ENCODE results near the gene YRDC.

YRDC gene

DNA sequence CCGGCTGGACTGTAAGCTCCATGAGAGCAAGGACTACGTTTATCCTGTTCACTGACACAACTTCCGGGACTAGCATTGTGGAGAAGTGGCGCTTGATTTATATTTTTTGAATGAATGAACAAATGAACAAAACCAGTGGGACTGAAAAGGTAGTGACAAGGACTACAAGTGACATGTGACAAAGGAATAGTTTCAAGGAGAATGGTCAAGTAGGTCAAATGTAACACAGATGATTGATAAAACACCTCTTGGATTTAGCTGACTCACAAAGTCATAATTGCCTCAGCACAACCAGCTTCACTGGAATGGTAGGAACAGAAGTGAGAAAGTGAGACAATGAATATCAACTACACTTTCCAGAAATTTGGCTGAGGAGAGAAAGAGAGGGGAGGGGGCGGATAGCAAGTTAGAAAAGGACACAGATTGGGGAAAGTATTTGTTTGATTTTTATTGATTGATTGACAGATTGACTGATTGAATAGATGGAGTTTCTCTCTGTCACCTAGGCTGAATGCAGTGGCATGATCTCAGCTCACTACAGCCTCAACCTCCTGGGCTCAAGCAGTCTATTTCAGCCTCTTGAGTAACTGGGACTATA lies 37.1 kb upstream of the YRDC start:
- Histone ChIP-seq H3K27me3 (ENCODE audit: control insufficient read depth, insufficient read depth, low read length, poor library complexity, severe bottlenecking) (no peaks in the 10 kb centered on the region), H3K36me3 (ENCODE audit: control insufficient read depth, insufficient read depth, low read length) (no peaks in the 10 kb centered on the region), H3K27ac (ENCODE audit: insufficient read depth, low read depth, low read length, poor library complexity, severe bottlenecking) (no peak overlapping the region), H3K4me1 (ENCODE audit: control insufficient read depth, insufficient read depth, low read length) (no peaks in the 10 kb centered on the region), H3K4me3 (ENCODE audit: insufficient read depth, low read depth, low read length) (no peak overlapping the region), H3K9me3 (ENCODE audit: control insufficient read depth, low read length) (no peaks in the 10 kb centered on the region)
- WGBS, 2 experiments = 94% methylated on average over 5 of the region's 5 CpGs

DNA sequence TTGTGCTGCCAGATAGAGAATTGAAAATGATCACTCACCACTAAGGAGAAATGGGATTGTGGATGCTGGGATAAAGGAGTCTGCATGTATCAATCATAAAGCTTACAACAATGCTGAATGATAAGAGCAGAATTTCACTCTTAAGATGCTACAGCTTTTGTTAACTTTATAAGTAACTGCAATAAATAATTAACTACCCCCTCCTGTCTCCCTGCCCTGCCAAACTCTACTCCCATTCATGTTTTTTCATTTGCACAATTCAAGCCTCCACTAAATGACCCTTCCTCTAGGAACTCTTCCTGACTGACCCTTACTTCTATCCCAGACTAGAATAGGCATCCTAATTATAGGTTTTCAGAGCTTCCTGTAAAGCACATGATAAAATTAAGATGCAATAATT lies 36.5 kb upstream of the YRDC start:
- no peaks in the 10 kb centered on the region for H3K36me3 ChIP-seq (ENCODE audit: control insufficient read depth, insufficient read depth, low read length)
- H3K4me3 ChIP-seq (ENCODE audit: insufficient read depth, low read depth, low read length) = no peak overlapping the region
- H3K4me1 ChIP-seq (ENCODE audit: control insufficient read depth, insufficient read depth, low read length) = no peaks in the 10 kb centered on the region
- H3K9me3 ChIP-seq (ENCODE audit: control insufficient read depth, low read length) = no peaks in the 10 kb centered on the region
- H3K27ac ChIP-seq (ENCODE audit: insufficient read depth, low read depth, low read length, poor library complexity, severe bottlenecking) = no peak overlapping the region
- H3K27me3 ChIP-seq (ENCODE audit: control insufficient read depth, insufficient read depth, low read length, poor library complexity, severe bottlenecking) = no peaks in the 10 kb centered on the region

DNA sequence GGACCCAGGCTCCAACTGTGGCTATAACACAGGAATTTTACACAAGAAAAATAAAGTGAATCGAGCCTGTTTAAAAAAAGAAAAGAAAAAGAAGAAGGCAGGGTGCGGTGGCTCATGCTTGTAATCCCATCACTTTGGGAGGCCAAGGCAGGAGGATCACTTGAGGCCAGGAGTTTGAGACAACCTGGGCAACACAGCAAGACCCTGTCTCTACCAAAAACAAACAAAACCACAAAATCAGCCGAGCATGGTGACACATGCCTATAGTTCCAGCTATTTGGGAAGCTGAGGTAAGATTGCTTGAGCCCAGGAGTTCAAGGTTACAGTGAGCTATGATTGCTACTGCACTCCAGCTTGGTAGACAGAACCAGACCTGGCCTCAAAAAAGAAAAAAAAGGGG lies 33.6 kb upstream of the YRDC start:
- Histone ChIP-seq H3K36me3 (ENCODE audit: control insufficient read depth, insufficient read depth, low read length) (peaks cover 5% of the 10 kb centered on the region), H3K27me3 (ENCODE audit: control insufficient read depth, insufficient read depth, low read length, poor library complexity, severe bottlenecking) (no peaks in the 10 kb centered on the region), H3K4me1 (ENCODE audit: control insufficient read depth, insufficient read depth, low read length) (no peaks in the 10 kb centered on the region), H3K9me3 (ENCODE audit: control insufficient read depth, low read length) (no peaks in the 10 kb centered on the region), H3K27ac (ENCODE audit: insufficient read depth, low read depth, low read length, poor library complexity, severe bottlenecking) (no peak overlapping the region), H3K4me3 (ENCODE audit: insufficient read depth, low read depth, low read length) (no peak overlapping the region)
- 95 to 96% methylated on average over 3 of the region's 3 CpGs for WGBS, 2 experiments

DNA sequence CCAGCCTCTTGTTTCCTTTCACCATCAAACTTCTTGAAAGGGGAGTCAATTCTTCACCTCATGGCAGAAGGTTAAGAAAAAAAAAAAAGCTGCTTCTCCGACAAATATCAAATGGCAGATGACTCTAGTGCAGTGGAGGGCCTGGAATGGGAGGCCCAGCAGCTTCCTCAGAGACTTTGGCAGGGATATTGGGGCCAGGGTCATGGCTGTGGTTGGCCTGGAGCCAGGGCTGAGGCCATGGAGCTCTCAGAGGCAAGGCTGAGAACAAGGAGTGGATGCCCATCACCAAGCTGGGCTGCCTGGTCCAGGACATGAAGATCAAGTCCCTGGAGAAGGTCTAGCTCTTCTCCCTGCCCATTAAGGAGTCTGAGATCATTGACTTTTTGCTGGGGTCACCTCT lies 32.7 kb upstream of the YRDC start:
- Histone ChIP-seq H3K4me3 (ENCODE audit: insufficient read depth, low read depth, low read length) (no peak overlapping the region), H3K4me1 (ENCODE audit: control insufficient read depth, insufficient read depth, low read length) (no peaks in the 10 kb centered on the region), H3K36me3 (ENCODE audit: control insufficient read depth, insufficient read depth, low read length) (peaks cover 5% of the 10 kb centered on the region), H3K27me3 (ENCODE audit: control insufficient read depth, insufficient read depth, low read length, poor library complexity, severe bottlenecking) (no peaks in the 10 kb centered on the region), H3K27ac (ENCODE audit: insufficient read depth, low read depth, low read length, poor library complexity, severe bottlenecking) (no peak overlapping the region), H3K9me3 (ENCODE audit: control insufficient read depth, low read length) (no peaks in the 10 kb centered on the region)
- 94 to 100% methylated on average over 1 of the region's 1 CpG for WGBS, 2 experiments

DNA sequence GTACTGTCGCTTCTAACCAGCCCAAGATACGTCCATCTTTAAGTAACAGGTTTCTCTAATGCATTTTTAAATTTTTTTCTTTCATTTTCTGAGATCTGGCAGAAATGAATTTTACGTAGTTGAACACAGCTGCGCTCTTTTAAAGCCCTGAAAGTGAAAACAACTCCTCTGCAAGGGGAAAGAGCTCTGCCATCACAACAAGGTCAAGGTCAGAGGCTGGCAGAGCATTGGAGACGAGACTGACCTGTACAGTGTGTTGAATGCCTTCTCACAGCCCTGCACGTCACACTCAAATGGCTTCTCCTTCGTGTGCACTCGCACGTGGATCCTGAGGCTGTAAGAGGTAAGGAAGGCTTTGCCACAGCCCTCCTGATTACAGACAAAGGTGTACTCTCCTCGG lies 31.7 kb upstream of the YRDC start:
- Histone ChIP-seq H3K9me3 (ENCODE audit: control insufficient read depth, low read length) (no peaks in the 10 kb centered on the region), H3K4me1 (ENCODE audit: control insufficient read depth, insufficient read depth, low read length) (no peaks in the 10 kb centered on the region), H3K36me3 (ENCODE audit: control insufficient read depth, insufficient read depth, low read length) (peaks cover 12% of the 10 kb centered on the region), H3K4me3 (ENCODE audit: insufficient read depth, low read depth, low read length) (no peak overlapping the region), H3K27ac (ENCODE audit: insufficient read depth, low read depth, low read length, poor library complexity, severe bottlenecking) (no peak overlapping the region), H3K27me3 (ENCODE audit: control insufficient read depth, insufficient read depth, low read length, poor library complexity, severe bottlenecking) (no peaks in the 10 kb centered on the region)
- 95 to 96% methylated on average over 10 of the region's 10 CpGs for WGBS, 2 experiments

DNA sequence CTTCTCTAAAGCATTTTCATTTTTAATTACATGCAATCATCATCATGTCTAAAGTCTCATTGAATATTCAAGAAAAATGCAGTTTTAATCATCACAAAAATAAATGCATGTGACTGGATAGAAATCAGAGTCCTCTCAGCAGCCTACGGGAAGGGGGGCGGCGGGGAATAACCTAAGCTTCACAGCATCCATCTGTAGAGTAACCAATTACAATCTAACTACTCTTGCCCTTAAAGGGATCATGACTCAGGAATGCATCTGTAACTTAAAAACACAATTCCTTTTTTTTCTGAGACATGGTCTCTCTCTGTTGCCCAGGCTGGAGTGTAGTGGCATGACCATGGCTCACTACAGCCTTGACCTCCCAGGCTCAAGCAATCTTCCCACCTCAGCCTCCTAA lies 28.8 kb upstream of the YRDC start:
- Histone ChIP-seq H3K9me3 (ENCODE audit: control insufficient read depth, low read length) (no peaks in the 10 kb centered on the region), H3K27me3 (ENCODE audit: control insufficient read depth, insufficient read depth, low read length, poor library complexity, severe bottlenecking) (no peaks in the 10 kb centered on the region), H3K4me1 (ENCODE audit: control insufficient read depth, insufficient read depth, low read length) (no peaks in the 10 kb centered on the region), H3K36me3 (ENCODE audit: control insufficient read depth, insufficient read depth, low read length) (peaks cover 30% of the 10 kb centered on the region), H3K4me3 (ENCODE audit: insufficient read depth, low read depth, low read length) (no peak overlapping the region), H3K27ac (ENCODE audit: insufficient read depth, low read depth, low read length, poor library complexity, severe bottlenecking) (no peak overlapping the region)
- WGBS, 2 experiments = 60 to 64% methylated on average over 3 of the region's 3 CpGs

DNA sequence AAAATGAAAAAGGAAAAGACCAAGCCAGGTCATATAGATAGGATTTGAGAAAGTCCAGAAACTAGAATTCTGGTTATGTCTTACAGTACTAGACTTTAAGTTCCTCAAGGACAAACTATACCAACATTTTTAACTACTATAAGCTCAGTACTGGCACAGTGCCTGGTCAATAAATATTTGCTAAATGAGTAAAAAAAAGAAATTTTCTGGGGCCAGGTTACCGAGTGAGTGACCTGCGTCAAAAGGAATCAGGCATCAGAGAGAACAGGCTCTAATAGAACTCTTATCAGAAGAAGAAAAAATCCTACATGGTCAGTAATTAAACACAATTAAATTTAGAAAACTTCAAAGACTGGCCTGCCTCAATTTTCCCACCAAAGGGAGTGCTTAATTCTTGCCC lies 23.8 kb upstream of the YRDC start:
- no peak overlapping the region for H3K4me3 ChIP-seq (ENCODE audit: insufficient read depth, low read depth, low read length)
- H3K27ac ChIP-seq (ENCODE audit: insufficient read depth, low read depth, low read length, poor library complexity, severe bottlenecking) = no peak overlapping the region
- peaks cover 35% of the 10 kb centered on the region for H3K36me3 ChIP-seq (ENCODE audit: control insufficient read depth, insufficient read depth, low read length)
- no peaks in the 10 kb centered on the region for H3K27me3 ChIP-seq (ENCODE audit: control insufficient read depth, insufficient read depth, low read length, poor library complexity, severe bottlenecking)
- no peaks in the 10 kb centered on the region for H3K9me3 ChIP-seq (ENCODE audit: control insufficient read depth, low read length)
- WGBS, 2 experiments = 83 to 97% methylated on average over 2 of the region's 2 CpGs
- no peaks in the 10 kb centered on the region for H3K4me1 ChIP-seq (ENCODE audit: control insufficient read depth, insufficient read depth, low read length)

DNA sequence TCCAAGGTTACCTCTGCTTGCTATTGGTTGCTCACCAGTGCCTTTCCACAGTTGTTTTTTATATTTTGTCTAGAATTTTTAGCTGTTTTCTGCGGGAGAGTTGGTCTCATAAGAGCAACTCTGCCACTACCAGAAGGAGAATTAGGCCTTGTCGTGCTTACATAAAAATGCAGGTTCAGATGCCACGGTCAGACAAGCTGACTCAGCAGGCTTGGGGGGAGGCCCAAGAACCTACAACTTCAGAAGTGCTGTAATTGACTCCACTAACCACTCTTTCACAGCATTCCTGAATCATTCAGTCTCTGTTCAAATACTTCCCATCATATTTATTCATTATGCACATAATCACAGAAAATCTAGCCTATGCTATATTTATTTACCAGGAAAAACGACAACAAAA lies 23.1 kb upstream of the YRDC start:
- no peaks in the 10 kb centered on the region for H3K27me3 ChIP-seq (ENCODE audit: control insufficient read depth, insufficient read depth, low read length, poor library complexity, severe bottlenecking)
- peaks cover 35% of the 10 kb centered on the region for H3K36me3 ChIP-seq (ENCODE audit: control insufficient read depth, insufficient read depth, low read length)
- H3K4me1 ChIP-seq (ENCODE audit: control insufficient read depth, insufficient read depth, low read length) = no peaks in the 10 kb centered on the region
- H3K9me3 ChIP-seq (ENCODE audit: control insufficient read depth, low read length) = no peaks in the 10 kb centered on the region
- H3K27ac ChIP-seq (ENCODE audit: insufficient read depth, low read depth, low read length, poor library complexity, severe bottlenecking) = no peak overlapping the region
- WGBS, 2 experiments = 93 to 96% methylated on average over 4 of the region's 4 CpGs
- no peak overlapping the region for H3K4me3 ChIP-seq (ENCODE audit: insufficient read depth, low read depth, low read length)

DNA sequence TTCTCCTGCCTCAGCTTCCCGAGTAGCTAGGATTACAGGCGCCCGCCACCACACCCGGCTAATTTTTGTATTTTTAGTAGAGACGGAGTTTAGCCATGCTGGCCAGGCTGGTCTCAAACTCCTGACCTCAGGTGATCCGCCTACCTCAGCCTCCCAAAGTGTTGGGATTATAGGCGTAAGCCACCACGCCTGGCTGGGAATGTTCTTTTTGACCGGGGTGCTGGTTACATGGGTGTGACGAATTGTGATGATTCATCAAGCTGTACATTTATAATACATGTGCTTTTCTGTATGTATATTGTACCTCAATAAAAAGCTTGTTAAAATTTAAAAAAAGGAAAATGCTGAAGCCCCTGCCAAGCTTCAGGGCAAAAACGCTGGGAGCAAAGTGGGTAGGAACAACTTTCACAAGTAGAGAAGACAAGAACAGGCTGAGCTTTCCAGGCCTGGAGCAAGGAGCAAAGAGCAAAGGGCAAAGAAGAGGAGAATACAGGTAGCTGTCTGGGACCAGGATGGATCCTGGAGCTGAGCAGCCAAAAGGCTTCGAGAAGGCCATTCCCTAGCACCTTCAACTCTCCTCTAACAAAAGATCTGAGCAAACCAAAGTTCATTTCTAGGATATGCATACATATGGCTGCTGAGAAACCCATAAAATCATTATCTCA lies 20.5 kb upstream of the YRDC start:
- WGBS, 2 experiments = 85 to 88% methylated on average over 10 to 11 of the region's 12 CpGs
- Histone ChIP-seq H3K4me3 (ENCODE audit: insufficient read depth, low read depth, low read length) (no peak overlapping the region), H3K36me3 (ENCODE audit: control insufficient read depth, insufficient read depth, low read length) (peaks cover 22% of the 10 kb centered on the region), H3K27me3 (ENCODE audit: control insufficient read depth, insufficient read depth, low read length, poor library complexity, severe bottlenecking) (no peaks in the 10 kb centered on the region), H3K9me3 (ENCODE audit: control insufficient read depth, low read length) (no peaks in the 10 kb centered on the region), H3K27ac (ENCODE audit: insufficient read depth, low read depth, low read length, poor library complexity, severe bottlenecking) (no peak overlapping the region), H3K4me1 (ENCODE audit: control insufficient read depth, insufficient read depth, low read length) (no peaks in the 10 kb centered on the region)

DNA sequence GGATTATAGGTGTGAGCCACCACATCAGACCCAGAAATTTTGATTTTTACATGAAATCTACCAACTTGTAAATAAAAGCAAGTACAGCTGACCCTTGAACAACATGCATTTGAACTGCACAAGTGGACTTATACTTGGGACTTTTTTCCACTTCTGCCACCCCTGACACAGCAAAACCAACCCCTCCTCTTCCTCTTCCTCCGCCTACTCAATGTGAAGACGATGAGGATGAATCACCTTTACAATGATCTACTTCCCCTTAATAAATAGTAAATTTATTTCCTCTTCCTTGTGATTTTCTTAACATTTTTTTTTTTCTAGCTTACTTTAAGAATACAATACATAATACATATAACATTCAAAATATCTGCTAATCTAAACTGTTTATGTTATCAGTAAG lies 17.5 kb upstream of the YRDC start:
- Histone ChIP-seq H3K27ac (ENCODE audit: insufficient read depth, low read depth, low read length, poor library complexity, severe bottlenecking) (no peak overlapping the region), H3K9me3 (ENCODE audit: control insufficient read depth, low read length) (no peaks in the 10 kb centered on the region), H3K4me1 (ENCODE audit: control insufficient read depth, insufficient read depth, low read length) (no peaks in the 10 kb centered on the region), H3K27me3 (ENCODE audit: control insufficient read depth, insufficient read depth, low read length, poor library complexity, severe bottlenecking) (no peaks in the 10 kb centered on the region), H3K4me3 (ENCODE audit: insufficient read depth, low read depth, low read length) (no peak overlapping the region), H3K36me3 (ENCODE audit: control insufficient read depth, insufficient read depth, low read length) (peaks cover 30% of the 10 kb centered on the region)
- WGBS, 2 experiments = 100% methylated on average over 2 of the region's 2 CpGs
